HG03520 (cell line): ENCODE measurements around the gene EGFR.

Experiments
- ATAC-seq: cut with Tn5 transposase; IDR thresholded peaks from one replicate; pipeline ENCODE4 v1.9.1; 2021; ENCODE audit warnings: mild to moderate bottlenecking, moderate library complexity; ENCODE audit not compliant: unreplicated experiment

The EGFR gene

DNA sequence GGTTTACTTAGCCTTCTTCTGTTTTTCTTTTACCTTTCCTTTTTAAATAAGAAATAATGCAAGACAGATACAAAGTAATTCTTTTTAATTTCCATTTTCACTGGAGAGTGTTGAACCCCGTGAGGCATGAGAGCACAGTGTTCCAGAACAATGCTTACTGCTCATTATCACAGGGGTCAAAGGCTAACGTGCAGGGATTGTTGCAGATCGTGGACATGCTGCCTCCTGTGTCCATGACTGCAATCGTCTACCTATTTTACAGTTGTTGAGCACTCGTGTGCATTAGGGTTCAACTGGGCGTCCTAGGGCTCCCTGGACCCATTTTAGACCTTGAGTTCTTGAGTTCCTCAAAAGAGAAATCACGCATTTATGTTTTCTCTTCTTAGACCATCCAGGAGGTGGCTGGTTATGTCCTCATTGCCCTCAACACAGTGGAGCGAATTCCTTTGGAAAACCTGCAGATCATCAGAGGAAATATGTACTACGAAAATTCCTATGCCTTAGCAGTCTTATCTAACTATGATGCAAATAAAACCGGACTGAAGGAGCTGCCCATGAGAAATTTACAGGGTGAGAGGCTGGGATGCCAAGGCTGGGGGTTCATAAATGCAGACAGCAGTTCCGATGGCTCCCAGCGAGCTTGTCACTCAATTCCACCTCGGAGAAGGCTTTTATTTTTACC, 124.2 kb downstream of the EGFR start:
- ATAC-seq: no peak

DNA sequence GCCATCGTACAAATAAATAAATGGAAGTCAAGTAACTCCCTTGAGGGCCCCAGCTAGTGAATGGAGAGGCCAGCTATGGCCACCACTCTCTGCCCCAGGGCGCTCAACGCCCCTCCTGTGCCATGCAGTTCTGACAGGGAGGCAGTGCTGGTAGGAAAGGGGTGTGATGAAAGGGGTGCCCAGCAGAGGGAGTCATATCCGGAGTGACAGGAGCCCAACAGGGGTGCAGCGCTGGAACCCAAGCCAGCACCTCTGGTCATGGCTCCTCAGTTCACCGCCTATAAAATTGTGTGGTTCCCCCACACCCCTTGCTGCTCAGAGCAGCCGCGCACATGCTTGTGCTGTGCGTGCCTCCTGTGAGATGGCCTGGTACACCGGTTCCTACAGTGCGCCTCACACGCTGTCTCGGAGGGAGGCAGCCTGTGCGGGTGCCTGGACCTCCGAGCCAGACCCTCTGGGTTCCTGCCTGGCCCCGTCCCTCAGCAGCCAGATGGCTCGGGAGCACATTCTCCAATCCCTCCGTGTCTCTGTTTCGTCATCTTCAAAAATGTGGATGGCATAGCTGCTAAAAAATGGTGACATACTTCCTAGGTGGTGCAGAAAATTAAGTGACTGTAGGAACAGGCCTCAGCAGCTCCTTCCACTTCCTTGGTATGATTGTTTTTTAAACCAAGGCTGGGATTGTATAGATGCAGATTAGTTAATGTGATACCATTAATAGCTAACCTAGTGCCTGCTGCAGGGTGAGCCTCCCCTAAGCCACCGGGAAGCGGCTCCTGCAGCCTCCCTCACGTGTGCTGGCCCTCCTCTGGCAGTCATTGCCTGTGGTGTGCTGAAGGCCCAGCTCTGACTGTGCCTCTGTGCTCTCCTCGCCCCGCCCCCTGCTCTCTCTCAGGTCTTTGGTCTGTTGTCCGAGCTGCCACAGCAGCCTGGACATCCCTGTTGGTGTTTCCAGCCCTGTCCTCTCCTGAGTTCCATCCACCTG, 125.8 kb downstream of the EGFR start:
- no peak for ATAC-seq

DNA sequence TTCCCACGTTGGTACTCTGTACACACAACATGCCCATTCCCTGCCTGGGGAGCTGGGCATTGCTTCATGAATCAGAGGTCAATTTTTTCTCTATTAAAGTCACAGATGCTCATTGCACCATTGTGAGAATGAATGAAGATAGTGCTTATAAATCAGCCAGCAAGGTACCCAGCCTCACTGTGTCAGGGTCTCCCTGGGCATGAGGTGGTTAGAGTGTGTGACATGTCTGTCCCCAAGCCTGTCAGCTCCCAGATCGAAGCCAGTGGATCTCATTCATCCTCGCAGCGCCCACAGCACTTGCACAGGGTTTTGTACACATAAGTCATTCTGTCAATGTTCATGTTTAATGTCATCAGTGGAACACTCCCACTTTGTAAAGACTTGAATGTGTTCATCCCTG, 126.8 kb downstream of the EGFR start:
- no peak for ATAC-seq

DNA sequence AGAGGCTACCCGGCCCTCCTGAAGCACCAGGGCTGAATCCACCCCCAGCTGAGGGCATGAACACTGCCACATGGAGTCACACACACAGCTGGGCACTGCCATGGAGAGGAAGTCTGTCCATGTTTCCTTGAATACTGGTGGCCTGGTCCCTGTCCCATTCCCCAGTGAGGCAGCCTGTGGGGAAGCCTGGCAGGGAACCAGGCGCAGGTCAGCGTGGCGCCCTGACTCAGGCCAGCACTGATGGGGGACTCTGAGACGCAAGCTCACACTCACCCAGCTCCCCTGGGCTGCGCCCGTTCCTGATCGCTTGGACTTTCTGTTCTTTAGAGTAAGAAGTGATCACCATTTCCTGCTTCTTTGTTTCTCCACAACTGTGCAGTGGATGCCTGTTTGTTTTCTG, 128.3 kb downstream of the EGFR start:
- no peak for ATAC-seq

DNA sequence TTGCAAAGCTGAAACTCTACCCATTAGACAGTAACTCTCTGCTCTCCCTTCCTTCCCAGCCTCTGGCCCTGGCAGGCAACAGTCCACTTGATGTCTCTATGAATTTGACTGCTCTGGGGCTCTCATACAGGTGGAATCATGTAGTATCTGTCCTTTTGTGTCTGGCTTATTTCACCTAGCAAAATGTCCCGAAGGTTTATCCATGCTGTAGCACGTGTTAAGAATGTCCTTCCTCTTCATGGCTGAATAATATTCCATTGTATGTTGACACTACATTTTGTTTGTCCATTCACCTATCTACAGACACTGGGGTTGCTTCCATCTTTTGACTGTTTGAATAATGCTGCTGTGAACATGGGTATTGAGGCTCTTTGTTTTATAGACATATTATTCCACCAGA, 128.9 kb downstream of the EGFR start:
- ATAC-seq: no peak

DNA sequence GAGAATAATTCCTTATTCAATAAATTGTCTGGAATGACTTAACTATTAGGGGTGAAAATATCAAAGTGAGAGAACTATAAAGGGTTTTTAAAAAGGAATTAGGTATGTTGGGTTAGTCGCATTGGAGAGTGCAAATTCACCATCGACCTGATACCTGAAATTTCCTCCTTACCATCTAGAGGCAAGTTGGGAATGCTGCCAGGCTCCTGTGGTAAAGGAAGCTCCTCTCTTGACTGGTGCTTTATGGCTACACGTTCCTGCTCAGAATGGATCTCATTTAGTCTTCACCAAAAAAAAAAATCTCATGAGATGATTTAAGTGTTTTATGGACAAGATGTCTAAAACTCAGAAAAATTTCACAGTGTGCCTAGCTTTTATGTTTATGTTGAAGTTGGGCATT, 129.8 kb downstream of the EGFR start:
- ATAC-seq: no peak

DNA sequence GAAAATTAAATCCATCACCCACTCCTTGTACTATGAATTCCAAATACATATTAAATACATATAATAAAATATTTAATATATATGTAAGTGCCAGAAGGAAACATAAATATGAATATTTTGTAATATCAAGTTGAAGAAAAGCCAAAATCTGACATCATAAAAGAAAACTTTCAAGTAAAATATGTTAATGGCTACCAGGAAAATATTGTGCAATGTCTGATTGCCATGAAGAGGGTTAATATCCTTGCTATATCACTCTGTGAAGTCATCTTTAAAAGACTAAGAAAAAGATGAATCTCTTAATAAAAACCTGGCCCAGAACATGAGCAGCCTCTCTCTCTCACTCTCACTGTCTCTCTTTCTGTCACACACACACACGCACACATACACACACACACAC, 130.2 kb downstream of the EGFR start:
- ATAC-seq: no peak

DNA sequence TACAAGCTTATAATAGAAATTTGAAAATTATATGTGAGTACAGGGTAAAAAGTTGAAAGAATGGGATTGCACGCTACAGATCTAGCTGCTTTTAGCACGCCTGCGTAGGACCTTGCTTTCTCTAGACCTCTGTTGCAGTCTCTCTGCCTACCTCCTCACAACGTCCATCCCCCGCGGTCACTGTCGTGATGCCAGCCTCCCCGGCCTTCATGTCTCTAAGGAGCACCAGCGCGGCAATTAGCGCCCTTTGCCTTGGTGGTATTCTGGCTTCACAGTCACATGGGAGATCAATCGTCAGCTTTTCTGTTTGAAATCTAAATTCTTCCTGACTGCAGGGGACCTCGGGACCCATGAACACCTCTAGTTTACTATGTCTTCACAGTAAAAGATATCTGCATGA, 131.3 kb downstream of the EGFR start:
- ATAC-seq: no peak

DNA sequence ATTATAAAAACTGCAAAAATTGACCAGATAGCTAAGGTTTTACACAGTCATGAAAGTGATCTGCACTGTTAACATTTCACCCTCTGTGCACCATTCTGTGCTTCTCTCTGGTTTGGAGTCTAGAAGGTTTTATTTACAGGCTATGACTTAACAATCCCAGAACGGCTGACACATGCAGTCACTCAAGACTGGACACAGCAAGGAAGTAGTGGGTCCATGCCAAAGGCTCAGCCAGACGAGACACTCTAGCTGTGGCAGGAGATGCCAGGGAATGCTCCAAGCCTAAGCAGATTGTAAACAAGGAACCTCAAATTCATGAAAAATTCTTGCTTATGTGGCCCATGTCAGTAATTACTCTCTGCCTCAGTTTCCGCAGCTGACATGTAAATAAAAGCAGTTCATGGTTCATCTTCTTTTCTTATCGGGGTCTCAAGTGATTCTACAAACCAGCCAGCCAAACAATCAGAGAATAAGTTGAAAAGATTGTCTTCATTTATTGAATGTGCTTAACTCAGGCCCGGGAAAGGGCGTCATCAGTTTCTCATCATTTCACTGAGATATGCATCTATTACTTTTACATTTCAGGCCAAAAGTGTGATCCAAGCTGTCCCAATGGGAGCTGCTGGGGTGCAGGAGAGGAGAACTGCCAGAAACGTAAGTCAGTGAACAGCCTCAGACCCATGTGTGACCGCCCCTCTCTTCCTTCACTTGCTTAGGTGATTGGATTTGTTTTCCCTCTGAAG, 132.1 kb downstream of the EGFR start:
- no peak for ATAC-seq

DNA sequence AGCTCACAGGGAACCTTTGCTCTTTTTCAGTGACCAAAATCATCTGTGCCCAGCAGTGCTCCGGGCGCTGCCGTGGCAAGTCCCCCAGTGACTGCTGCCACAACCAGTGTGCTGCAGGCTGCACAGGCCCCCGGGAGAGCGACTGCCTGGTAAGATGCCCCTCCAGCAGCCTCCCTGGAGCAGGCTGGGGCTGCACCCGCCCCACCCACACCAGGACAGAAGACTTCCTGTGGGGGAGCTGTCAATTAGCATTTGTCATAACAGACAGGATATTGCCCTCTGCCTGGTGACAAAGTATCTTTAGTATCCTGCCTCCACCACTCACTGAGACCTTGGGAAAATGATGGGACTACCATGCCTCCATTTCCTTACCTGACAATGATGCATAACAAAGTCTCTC, 133.7 kb downstream of the EGFR start:
- no peak for ATAC-seq

DNA sequence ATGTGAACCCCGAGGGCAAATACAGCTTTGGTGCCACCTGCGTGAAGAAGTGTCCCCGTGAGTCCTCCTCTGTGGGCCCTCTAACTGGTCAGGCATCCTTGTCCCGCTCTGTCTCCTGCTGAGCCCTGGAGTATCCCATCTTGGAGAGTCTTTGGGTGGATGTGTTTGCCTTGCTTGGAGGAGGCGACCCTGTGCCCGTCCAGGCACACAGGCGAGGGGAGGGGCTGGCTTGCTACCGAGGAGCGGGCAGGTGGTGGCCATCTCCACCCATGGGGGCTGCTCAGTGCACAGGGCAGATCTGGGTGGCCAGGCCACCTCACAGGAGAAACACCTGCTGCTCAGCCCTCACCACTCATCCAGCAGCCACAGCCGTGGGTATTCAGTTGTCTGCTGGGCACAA, 135.3 kb downstream of the EGFR start:
- ATAC-seq: no peak

DNA sequence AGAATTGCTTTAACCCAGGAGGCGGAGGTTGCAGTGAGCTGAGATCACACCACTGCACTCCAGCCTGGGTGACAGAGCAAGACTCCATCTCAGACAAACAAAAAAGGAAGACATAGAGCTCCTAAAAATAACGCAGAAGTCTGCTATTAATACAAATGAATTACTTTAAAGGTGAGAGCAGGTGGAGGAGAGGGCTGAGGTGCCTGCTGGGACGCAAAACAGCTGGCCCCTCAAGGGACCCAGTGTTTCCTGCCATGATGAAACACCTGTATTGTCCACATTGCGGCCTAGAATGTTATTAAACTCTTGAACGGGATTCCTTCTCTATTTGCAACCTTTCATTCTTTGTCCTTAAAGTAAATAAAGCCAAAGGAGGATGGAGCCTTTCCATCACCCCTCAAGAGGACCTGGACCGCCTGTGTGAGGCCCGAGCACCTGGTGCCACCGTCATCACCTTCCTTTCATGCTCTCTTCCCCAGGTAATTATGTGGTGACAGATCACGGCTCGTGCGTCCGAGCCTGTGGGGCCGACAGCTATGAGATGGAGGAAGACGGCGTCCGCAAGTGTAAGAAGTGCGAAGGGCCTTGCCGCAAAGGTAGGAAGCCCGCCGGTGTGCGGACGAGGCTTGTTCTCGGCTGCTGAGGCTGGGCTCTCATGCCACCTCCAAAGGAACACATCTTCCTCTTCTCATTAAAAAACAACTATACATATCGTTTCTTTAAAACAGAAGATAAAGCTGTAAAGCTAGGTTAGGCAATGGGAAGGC, 136.7 kb downstream of the EGFR start:
- no peak for ATAC-seq

DNA sequence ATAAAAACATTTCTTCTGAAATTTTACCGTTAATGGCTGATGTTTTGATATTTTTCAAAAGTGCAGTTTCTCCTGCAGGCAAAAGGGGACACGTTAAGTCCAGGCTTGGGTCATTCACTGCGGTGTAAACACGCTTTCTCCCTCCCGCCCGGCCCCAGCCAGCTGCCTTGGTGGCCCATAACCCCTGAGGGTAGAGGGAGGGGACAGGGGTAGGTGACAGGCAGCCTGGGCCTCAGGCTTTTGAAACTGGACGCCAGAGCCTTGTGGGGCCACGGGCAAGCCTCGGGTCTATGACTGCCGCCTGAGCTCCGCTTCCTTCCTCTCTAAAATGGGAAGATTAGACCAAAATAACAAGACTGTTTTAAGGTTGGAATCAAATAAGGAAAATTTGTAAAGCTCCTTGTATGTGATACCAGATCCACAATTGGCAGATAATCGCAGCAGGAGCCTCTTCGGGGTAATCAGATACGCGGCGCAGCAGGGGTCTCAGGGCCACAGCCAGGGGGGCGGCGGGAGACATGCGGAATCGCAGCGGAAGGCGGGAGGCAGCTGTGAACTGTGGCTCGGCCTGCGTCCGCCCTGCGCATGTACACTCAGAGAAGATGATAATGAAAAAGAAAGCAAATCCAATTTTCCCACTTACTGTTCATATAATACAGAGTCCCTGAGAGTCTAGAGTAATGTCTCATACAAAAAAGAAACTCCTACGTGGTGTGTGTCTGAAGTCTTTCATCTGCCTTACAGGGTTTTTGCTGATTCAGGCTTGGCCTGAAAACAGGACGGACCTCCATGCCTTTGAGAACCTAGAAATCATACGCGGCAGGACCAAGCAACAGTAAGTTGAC, 138.3 kb downstream of the EGFR start:
- no peak for ATAC-seq

DNA sequence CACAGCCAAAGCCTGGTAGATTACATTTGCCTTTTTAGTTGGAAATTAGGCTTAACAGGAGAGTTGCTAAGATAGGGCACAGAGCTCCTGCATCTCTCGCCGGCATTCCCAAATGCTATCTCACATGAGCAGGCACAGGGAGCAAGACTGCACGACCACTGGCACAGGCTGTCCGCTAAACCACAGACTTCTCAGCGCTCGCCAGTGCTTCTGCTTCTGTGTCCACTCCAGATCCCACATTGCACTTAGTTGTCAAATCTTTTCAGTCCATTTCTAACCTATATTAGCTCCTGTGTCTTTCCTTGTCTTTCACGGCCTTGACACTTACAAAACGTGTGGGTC, 138.9 kb downstream of the EGFR start:
- no peak for ATAC-seq

DNA sequence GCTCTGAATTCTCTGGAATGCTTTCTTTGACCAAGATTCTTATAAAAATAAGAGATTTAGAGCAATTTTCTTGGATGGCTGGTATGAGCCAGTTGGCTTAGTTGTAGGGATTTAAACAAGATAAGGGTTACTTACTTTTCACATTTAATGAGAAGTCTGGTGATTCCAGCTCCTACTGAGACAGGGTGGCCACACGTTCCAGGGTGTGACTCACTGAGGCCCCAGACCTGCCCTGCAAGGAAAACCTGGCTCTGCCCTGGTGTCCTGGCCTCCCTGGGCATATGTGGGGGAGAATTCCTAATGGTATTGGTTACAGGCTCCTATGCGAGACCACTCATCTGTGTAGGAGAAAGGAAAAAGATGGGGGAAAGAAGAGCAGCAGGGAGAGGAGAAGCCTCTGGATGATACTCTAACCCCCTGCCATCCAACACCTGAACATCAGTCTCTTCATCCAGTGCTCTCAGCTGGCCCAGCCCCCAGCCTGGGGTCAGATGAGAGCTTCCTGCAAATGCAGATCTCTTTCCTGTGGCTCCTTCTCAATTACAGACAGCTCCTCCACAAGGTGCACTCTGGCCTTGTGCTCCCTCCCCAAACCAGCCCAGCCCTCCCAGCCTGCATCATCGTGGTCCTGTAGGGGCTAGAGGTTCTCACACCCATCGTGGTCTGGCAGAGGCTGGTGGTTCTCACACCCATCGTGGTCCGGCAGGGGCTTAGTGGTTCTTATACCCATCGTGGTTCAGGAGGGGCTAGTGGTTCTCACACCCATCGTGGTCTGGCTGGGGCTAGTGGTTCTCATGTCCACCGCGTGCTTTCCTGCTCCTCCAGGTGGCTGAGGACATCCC, 139.9 kb downstream of the EGFR start:
- ATAC-seq: no peak

DNA sequence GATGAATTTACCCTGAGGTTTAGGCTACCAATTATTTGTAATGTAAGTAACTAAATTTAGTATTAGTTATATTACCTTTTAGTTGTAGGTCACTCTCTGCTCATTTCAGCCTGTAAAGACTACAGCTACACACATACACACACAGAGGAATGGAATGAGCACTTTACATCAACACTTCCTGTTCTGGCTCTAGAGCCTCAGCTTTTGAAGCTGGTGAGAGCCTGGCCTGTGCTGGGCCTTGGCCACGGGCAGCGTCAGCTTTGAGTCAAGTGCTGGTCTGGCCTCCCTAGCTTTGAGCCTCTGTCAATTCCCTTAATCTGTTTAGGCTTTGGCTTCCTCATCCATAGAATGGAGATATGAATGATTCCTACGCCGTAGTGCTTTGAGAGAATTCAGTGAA, 141.7 kb downstream of the EGFR start:
- ATAC-seq: no peak

DNA sequence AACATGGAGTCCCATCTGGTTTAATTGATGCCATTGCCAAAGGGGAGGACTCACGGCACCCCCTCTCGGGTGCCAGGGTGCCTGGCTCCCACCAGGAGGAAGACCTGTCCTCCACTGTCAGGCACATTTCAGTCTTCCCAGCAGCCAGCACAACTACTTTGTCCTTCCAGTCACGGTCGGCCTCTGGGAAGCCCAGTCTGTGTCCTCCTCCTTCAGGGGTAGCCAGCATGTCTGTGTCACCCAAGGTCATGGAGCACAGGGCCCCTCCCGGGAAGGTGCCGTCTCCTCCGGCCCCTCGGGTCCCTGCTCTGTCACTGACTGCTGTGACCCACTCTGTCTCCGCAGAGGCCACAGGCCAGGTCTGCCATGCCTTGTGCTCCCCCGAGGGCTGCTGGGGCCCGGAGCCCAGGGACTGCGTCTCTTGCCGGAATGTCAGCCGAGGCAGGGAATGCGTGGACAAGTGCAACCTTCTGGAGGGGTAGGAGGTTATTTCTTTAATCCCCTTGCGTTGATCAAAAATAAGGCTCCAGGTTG, 142.4 kb downstream of the EGFR start:
- no peak for ATAC-seq

DNA sequence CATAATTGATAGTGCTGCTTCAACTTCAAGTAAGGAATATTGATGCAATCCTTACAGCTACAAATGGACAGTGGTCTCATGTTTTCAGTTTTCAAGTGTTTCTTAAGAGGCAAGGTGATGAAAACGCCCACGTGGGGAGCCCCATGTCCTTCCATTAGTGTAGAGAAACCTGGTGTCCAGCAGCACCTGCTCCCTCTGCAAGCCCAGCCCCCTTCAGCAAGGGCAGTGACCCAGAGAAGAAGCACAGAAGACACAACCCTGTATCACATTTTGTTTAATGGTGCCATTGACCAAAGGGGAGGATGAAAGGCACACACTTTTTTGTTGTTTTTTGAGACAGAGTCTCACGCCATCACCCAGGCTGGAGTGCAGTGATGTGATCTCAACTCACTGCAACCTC, 143.7 kb downstream of the EGFR start:
- no peak for ATAC-seq

DNA sequence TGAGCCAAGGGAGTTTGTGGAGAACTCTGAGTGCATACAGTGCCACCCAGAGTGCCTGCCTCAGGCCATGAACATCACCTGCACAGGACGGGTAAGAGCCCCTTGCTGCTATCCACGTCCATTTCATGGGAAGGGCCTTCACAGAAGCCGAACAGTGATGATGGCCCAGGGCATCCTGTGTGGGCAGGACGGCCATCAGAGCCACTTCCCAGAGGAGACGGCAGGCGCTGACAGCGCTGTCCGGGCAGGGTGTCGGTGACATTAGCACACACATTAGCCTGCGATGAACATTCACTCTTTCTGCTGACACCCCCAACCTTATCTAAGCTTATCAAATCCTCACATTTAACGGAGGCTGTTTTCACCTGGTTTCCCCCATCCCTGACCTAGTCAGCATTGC, 144.9 kb downstream of the EGFR start:
- no peak for ATAC-seq
